GM19025 (cell line): ENCODE measurements around the gene CKM.
"Not testable (repeated sequence)": the region's sequence is repeated elsewhere in the genome, so short reads cannot be mapped to it uniquely, and the experiment has no call there.

Experiments
- ATAC-seq: cut with Tn5 transposase; IDR thresholded peaks from one replicate; pipeline ENCODE4 v1.9.1; 2021; ENCODE audit warnings: mild to moderate bottlenecking, low read depth, moderate library complexity; ENCODE audit not compliant: unreplicated experiment

The CKM gene

DNA sequence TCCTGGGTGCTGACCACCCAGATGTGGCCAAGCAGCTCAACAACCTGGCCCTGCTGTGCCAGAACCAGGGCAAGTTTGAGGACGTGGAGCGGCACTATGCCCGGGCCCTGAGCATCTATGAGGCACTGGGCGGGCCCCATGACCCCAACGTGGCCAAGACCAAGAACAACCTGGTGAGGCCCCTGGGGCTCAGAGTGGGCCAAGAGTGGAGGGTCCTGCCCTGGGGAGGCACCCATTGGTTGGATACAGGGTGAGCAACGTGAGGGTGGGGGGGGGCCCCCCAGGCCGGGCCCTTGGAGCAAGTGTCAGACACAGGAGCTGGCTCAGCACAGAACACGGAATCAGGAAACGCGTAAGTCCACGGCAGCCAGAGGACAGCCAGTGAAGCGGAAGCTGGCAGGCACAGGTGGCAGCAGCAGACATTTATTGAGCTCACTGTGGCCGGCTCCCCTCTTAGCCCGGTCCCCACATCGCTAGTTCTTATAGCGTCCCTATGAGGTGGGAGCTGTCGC lies 26.8 kb upstream of the CKM start:
- ATAC-seq, result no peak

GRCh38 chr19:45349126-45349415 lies 26.4 kb upstream of the CKM start:
- ATAC-seq, result no peak

- no peak for ATAC-seq
These were observed 25.9 kb upstream of the CKM start for GRCh38 chr19:45348367-45349125.

GRCh38 chr19:45347570-45348366 lies 25.1 kb upstream of the CKM start:
- no peak for ATAC-seq

- ATAC-seq, result no peak
These were observed 23.8 kb upstream of the CKM start for GRCh38 chr19:45346449-45346848.

GRCh38 chr19:45345506-45345860 lies 22.8 kb upstream of the CKM start:
- ATAC-seq, result no peak

- no peak for ATAC-seq
These were observed 22.2 kb upstream of the CKM start for GRCh38 chr19:45344621-45345505.

GRCh38 chr19:45342911-45343310 lies 20.2 kb upstream of the CKM start:
- ATAC-seq, result no peak

GRCh38 chr19:45340899-45341453 lies 18.3 kb upstream of the CKM start:
- no peak for ATAC-seq

DNA sequence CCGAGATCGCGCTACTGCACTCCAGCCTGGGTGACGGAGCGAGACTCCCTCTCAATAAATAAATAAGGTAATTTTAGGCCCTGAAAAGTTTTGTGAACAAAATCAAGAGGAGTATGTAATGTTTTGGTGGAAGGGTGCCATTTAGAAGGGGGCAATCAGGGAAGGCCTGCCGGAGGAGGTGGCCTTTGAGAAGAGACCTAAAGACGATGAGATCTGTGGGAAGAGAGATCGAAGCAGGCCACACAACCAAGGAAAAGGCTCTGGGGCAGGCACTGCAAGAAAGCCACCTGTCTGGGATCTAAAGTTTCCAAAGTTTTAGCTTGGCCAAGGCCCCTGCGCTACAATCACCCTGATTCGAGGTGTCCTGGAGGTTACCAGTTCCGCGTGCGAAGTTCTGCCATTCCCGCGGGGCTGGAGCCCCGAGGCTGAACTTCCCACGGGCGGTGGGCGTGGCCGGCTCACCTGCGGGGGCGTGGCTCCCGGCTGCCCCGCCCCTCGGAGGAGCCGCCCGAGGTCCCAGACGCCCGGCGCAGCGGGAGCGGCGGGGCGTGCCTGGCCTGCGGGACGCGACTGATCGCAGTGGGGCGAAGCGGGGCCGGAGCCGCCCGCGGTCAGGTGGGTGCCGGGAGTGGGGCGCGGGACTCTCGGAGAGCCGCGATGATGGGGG lies 17.7 kb upstream of the CKM start, which contains the start of gene KLC3:
Gene KLC3 (plus strand): TSS at position 519 of the 667 bp plus-strand sequence. CDS start 4,792 bp downstream, outside the sequence.
- no peak for ATAC-seq

DNA sequence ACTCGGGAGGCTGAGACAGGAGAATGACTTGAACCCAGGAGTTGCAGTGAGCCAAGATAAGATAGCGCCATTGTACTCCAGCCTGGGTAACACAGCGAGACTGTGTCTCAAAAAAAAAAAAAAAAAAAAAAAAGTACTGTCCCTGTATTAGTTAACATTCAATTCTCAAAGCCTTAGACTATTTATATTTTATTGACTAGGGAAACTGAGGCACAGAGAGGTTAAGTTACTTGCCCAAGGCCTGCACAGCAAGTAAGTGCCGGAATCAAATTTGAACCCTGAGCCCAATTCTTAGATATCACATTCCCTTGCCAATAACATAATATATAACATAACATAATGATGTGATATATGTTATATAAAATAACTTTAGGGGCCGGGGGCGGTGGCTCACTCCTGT lies 17.0 kb upstream of the CKM start:
- ATAC-seq, result no peak

DNA sequence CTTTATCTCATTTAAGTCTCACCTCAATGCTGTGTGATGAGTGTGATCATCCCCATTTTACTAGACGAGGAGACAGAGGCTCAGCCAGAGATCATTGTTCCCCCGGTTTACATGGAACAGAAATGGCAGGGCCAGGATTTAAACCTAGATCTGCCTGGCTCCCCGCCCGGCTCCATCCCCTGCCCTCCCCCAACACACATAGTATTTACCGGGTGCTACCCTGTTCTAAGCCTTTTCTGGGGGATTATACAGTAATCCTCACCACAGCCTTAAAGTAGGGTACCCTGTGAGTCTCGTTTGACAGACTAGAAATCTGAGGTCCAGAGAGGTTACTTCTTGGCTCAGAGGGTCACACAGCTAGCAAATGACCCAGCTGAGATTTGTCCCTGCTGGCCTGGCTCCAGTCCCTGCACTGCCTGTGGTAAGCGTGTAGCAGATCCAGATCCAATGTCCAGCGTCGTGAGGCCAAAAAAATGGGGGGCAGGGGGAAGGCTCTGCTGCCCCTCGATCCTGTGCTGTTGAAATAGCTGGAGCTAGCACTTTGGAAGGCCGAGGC lies 14.1 kb upstream of the CKM start:
- no peak for ATAC-seq

DNA sequence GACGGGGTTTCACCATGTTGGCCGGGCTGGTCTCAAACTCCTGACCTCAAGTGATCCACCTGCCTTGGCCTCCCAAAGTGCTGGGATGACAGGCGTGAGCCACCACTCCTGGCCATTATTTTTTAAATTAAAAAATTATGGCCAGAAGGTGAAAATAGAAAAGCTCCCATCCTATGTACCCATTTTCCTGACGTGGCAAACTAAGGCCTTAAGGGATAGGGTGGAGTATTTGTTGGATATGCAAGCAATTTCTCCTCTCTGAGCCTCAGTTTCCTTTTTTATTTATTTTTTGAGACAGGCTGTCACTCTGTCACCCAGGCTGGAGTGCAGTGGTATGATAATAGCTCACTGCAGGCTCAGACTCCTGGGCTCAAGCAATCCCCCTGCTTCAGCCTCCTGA lies 12.2 kb upstream of the CKM start:
- ATAC-seq, result not testable (repeated sequence)

- ATAC-seq, result no peak
These were observed 11.1 kb upstream of the CKM start for GRCh38 chr19:45333609-45334303.

GRCh38 chr19:45331411-45331810 lies 8.7 kb upstream of the CKM start:
- no peak for ATAC-seq

GRCh38 chr19:45327404-45328143 lies 4.9 kb upstream of the CKM start:
- no peak for ATAC-seq

DNA sequence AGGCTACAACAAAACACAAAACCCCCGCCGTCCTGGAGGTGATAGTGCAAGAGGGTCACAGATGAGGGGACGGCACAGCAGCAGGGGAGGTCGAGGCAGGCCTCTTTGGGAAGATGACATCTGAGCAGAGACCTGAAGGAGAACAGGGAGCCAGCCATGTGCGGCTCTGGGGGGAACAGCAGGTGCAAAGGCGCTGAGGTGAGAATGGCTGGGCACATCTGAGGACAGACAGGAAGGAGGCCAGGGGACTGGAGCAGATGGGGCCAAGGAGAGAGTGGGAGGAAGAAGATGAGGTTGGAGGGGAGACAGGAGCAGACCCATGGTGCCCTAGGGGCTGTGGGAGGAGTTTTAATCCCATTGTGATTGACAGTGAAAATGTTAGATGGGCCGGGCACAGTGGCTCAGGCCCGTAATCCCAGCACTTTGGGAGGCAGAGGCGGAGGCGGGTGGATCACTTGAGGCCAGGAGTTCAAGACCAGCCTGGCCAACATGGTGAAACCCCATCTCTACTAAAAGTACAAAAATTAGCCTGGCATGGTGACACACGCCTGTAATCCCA lies 1.8 kb upstream of the CKM start:
- ATAC-seq, result no peak

DNA sequence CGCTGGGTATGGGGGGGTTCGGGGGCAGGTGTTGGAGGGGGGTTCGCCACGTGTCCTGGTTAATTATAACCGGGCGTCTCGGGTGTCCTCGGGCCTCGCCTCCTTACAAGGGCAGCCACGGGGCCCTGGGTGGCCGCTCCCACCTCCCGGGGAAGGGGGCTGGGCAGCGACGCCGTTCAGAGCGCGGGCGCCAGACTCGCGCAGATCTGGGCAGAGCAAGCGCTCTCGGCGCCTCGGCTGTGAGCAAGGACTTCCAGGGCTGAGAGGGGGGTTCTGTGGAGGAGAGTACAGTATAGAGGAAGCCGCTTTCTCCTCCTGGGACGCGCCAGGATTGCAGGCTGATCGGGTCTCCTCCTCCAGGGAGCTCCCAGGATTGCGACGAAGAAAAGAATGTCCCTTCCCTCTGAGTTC lies 1.0 kb upstream of the CKM start:
- ATAC-seq, result no peak
